ENCODE measurements around the gene TANC1.
A peak's percentile ranks its signal among the peaks of the same experiment; 100 is the strongest.
"Not testable (repeated sequence)": the region's sequence is repeated elsewhere in the genome, so short reads cannot be mapped to it uniquely, and the experiment has no call there.

The TANC1 gene

GRCh38 chr2:159091976-159092375, 123.5 kb downstream of the TANC1 start:
- Mint-ChIP-seq H3K36me3 (peaks cover 8% of the 10 kb centered on the region), H3K4me3 (peak overlapping the region; percentile 51), H3K27me3 (peaks cover 2% of the 10 kb centered on the region), H3K9me3 (peaks cover 6% of the 10 kb centered on the region), H3K4me1 (peaks cover 36% of the 10 kb centered on the region), H3K27ac (peak overlapping the region; percentile 64)
- peak; percentile 87 for ATAC-seq (ENCODE audit: low read depth)
- DNase-seq (ENCODE audit: low spot score in 2 of 2): peak in 1 of 2 donors; percentile 8

- ATAC-seq (ENCODE audit: low read depth) (no peak), DNase-seq (ENCODE audit: low spot score in 2 of 2) (no peak)
- Mint-ChIP-seq H3K36me3 (peaks cover 9% of the 10 kb centered on the region), H3K27ac (peak overlapping the region; percentile 78), H3K4me1 (peaks cover 36% of the 10 kb centered on the region), H3K9me3 (peaks cover 7% of the 10 kb centered on the region), H3K4me3 (no peak overlapping the region), H3K27me3 (peaks cover 2% of the 10 kb centered on the region)
Observed at GRCh38 chr2:159093497-159093896, 125.1 kb downstream of the TANC1 start.

DNA sequence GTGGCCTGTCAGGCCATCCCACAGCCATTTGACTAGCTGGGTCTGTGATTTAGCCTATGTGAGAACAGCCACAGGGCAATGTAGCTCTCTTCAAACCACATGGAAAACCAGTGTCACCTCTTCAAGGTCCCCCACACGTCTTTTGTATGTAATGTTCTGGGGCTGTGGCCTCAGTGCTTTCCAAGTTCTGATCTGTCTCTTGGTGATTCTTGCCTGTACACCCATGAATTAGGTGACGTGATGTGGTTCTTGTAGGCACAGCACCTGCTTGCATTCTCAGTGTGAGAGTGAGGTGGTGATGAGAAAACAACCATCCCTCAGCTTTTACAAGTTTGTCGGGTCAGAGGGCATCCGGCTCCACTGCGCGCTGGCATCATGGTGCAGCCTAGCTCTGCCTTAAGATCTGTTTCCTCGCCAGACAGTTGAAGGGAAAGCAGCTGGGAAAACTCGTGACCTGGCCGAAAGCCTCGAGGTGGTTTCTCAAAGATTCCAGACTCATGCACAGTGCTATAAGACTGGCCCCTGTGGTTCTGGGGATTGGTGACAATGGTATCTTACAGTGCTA, 125.8 kb downstream of the TANC1 start:
- ATAC-seq (ENCODE audit: low read depth): no peak
- H3K27ac Mint-ChIP-seq: peak overlapping the region; percentile 14
- no peak overlapping the region for H3K4me3 Mint-ChIP-seq
- peaks cover 7% of the 10 kb centered on the region for H3K9me3 Mint-ChIP-seq
- peaks cover 36% of the 10 kb centered on the region for H3K4me1 Mint-ChIP-seq
- no peak for DNase-seq (ENCODE audit: low spot score in 2 of 2)
- peaks cover 3% of the 10 kb centered on the region for H3K27me3 Mint-ChIP-seq
- peaks cover 9% of the 10 kb centered on the region for H3K36me3 Mint-ChIP-seq

GRCh38 chr2:159095813-159096212, 127.4 kb downstream of the TANC1 start:
- Mint-ChIP-seq H3K4me1 (peaks cover 26% of the 10 kb centered on the region), H3K36me3 (peaks cover 8% of the 10 kb centered on the region), H3K9me3 (peaks cover 7% of the 10 kb centered on the region), H3K27ac (no peak overlapping the region), H3K4me3 (no peak overlapping the region), H3K27me3 (peaks cover 2% of the 10 kb centered on the region)
- ATAC-seq (ENCODE audit: low read depth) (no peak), DNase-seq (ENCODE audit: low spot score in 2 of 2) (no peak)

DNA sequence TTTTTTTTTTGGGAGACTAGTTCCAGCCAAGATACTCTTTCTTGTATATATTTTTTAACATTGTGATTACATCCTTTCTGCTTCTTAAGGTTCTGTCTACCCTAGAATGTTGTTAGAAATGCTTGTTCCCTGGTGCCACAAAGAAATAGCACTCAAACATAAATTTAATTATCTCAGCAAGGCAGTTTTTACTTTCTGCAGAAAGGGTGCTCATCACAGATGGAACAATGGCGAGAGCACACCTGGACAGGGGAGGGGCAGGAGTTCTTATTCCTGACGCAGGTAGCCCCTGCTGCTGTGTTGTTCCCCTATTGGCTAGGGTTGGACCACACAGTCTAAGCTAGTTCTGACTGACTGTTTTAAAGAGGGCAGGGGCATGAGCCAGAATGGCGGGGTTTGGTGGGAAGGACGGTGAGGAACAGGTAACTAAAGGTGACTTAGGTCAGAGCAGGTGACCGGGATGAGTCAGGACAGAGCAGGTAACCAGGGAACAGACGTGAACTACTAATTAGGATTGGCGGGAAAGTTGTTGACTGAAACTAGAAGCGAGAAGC, 127.9 kb downstream of the TANC1 start:
- not testable (repeated sequence) for H3K27me3 Mint-ChIP-seq; ATAC-seq (ENCODE audit: low read depth); H3K27ac Mint-ChIP-seq; H3K4me3 Mint-ChIP-seq; DNase-seq (ENCODE audit: low spot score in 2 of 2); H3K9me3 Mint-ChIP-seq; H3K36me3 Mint-ChIP-seq
- peaks cover 23% of the 10 kb centered on the region for H3K4me1 Mint-ChIP-seq

GRCh38 chr2:159096901-159097300, 128.5 kb downstream of the TANC1 start:
- Mint-ChIP-seq H3K27me3 (peaks cover 2% of the 10 kb centered on the region), H3K9me3 (peaks cover 7% of the 10 kb centered on the region), H3K4me1 (peaks cover 17% of the 10 kb centered on the region), H3K4me3 (no peak overlapping the region), H3K27ac (no peak overlapping the region), H3K36me3 (peaks cover 8% of the 10 kb centered on the region)
- ATAC-seq (ENCODE audit: low read depth) (no peak), DNase-seq (ENCODE audit: low spot score in 2 of 2) (no peak)

DNA sequence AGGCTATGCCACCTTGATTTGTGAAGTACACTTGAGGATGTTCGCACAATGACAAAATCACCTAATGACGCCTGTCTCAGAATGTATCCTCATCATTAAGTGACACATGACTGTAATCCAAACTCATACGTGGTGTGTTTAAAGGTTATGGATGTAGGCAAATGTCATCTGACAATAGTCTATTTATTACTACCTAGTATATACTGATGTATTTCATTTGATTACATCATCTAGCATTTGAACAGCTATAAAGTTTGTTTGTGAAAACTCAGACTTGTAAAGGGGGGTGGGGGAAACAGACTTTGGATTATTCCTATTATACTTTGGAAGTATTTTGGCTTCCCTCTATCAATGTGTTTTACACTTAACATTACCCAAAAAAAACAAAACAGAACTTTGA, 129.9 kb downstream of the TANC1 start:
- no peak overlapping the region for H3K27ac Mint-ChIP-seq
- H3K27me3 Mint-ChIP-seq: peaks cover 2% of the 10 kb centered on the region
- ATAC-seq (ENCODE audit: low read depth): no peak

DNA sequence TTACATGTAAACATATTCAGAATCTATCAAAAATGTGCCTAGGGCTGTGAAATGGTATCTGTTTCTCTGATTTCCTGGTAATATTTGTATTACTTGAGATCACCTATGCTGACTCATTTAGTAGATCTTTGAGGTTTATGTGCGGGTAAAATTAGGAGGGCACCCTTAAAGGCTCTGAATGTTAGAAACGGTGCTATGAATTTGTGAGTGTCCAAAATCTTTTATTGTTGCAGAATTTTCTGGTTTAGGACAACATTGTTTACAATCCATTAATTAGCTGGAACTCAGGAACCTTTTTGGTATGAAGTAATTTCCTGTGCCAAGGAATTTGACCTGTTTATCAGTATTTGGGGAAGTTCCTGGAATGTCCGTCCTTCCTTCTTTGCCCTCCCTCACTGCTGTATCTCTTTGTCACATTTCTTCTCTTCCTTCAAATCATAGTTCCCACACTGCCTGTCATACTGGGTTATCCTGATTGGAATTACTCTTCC, 130.5 kb downstream of the TANC1 start:
- Mint-ChIP-seq H3K27me3 (peaks cover 2% of the 10 kb centered on the region), H3K4me1 (peaks cover 4% of the 10 kb centered on the region), H3K36me3 (peaks cover 8% of the 10 kb centered on the region), H3K9me3 (peaks cover 7% of the 10 kb centered on the region), H3K27ac (no peak overlapping the region), H3K4me3 (no peak overlapping the region)
- DNase-seq (ENCODE audit: low spot score in 2 of 2) (no peak), ATAC-seq (ENCODE audit: low read depth) (no peak)

More for the DNA sequence above, 129.9 kb downstream of the TANC1 start:
- H3K9me3 Mint-ChIP-seq: peaks cover 7% of the 10 kb centered on the region
- no peak overlapping the region for H3K4me3 Mint-ChIP-seq
- no peak for DNase-seq (ENCODE audit: low spot score in 2 of 2)
- H3K4me1 Mint-ChIP-seq: peaks cover 6% of the 10 kb centered on the region
- peaks cover 8% of the 10 kb centered on the region for H3K36me3 Mint-ChIP-seq

- Mint-ChIP-seq H3K4me1 (peaks cover 2% of the 10 kb centered on the region), H3K9me3 (peaks cover 3% of the 10 kb centered on the region), H3K36me3 (peaks cover 2% of the 10 kb centered on the region), H3K4me3 (no peak overlapping the region), H3K27me3 (peaks cover 4% of the 10 kb centered on the region), H3K27ac (no peak overlapping the region)
- DNase-seq (ENCODE audit: low spot score in 2 of 2): no peak
- ATAC-seq (ENCODE audit: low read depth): no peak
Observed at GRCh38 chr2:159101755-159102489, 133.5 kb downstream of the TANC1 start.

DNA sequence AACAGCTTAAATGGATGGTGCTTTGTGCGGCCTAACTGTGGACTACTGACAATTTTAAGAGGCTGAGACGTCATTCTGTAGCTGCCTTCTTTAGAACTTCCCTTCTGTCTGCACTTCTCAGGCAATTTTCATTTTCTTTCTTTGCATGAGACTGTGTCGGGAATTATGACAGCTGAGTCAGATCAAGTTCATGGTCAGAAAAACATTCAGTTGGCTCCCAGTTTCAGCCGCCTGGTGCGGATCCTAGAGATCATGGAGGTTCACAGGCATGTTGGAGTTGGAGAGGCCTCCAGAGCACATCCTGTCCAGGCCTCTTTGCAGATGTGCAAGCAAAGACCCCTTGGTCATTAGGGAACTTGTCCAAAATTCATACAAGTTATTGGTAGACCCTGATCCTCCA, 135.0 kb downstream of the TANC1 start:
- Mint-ChIP-seq H3K27me3 (peaks cover 10% of the 10 kb centered on the region), H3K9me3 (peaks cover 1% of the 10 kb centered on the region), H3K27ac (no peak overlapping the region), H3K36me3 (no peaks in the 10 kb centered on the region), H3K4me3 (no peak overlapping the region), H3K4me1 (peaks cover 6% of the 10 kb centered on the region)
- ATAC-seq (ENCODE audit: low read depth): no peak
- DNase-seq (ENCODE audit: low spot score in 2 of 2): no peak

GRCh38 chr2:159106109-159106508, 137.7 kb downstream of the TANC1 start:
- Mint-ChIP-seq H3K4me3 (no peak overlapping the region), H3K36me3 (no peaks in the 10 kb centered on the region), H3K27me3 (peaks cover 10% of the 10 kb centered on the region), H3K9me3 (peaks cover 1% of the 10 kb centered on the region), H3K27ac (no peak overlapping the region), H3K4me1 (peaks cover 6% of the 10 kb centered on the region)
- ATAC-seq (ENCODE audit: low read depth): no peak
- DNase-seq (ENCODE audit: low spot score in 2 of 2): no peak

DNA sequence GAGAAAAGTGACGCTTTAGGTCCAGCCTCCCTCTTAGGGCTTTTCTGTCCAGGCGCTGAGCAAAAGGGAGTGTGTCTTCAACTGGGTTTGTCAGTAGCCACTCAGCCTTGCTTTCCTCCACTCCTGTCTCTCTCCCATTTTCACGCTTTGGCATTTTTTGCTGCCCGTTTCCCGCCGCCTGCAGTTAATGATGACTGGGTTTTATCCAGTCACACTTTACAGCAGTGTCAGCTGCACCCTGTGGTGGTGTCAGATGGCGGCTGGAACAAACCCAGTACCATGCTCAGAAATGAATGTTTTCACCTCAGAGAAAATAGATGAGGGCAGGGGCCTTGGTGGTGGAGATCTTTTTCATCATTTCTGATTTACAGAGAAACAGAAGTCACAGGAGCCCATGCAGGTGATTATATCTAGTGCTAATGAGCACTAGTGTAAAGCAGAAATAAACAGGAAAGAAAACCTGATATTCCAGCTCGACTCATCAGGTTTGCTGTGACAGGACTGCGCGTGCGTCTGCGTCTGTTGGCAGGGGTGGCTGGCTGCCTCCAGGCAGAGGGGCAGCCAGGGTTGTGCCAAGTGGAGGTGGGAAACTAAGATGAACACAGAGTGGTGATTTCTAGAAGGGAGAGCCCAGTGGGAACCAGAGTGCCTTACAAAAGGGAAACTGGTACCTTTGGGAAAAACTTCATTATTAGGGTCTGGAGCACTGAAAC, 139.9 kb downstream of the TANC1 start:
- ATAC-seq (ENCODE audit: low read depth) (no peak), DNase-seq (ENCODE audit: low spot score in 2 of 2) (no peak)
- Mint-ChIP-seq H3K9me3 (peaks cover 1% of the 10 kb centered on the region), H3K36me3 (no peaks in the 10 kb centered on the region), H3K27me3 (peaks cover 10% of the 10 kb centered on the region), H3K27ac (no peak overlapping the region), H3K4me1 (peaks cover 6% of the 10 kb centered on the region), H3K4me3 (no peak overlapping the region)

- no peak overlapping the region for H3K4me3 Mint-ChIP-seq
- H3K9me3 Mint-ChIP-seq: peaks cover 1% of the 10 kb centered on the region
- DNase-seq (ENCODE audit: low spot score in 2 of 2): no peak
- H3K36me3 Mint-ChIP-seq: no peaks in the 10 kb centered on the region
- peaks cover 10% of the 10 kb centered on the region for H3K27me3 Mint-ChIP-seq
- peaks cover 6% of the 10 kb centered on the region for H3K4me1 Mint-ChIP-seq
- ATAC-seq (ENCODE audit: low read depth): no peak
- no peak overlapping the region for H3K27ac Mint-ChIP-seq
Observed at GRCh38 chr2:159109517-159109916, 141.1 kb downstream of the TANC1 start.

DNA sequence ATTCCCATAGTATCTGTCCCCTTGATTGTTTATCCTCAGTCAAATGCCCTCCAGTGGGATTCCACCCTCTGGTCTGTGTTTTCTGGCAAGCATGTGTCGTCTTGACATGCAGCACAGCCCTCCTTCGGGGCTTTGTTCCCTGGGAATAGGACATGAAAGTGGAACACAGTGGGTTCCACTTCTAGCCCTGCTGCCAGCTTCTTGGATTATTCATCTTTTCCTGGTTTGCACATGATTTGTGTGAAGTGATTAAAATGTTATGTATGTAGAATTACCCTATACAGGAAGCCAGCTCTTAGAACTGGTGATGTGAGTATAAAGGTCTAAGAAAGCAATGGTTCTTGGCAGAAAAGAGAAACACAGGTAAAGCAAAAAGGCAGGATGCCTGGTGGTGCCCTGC, 142.3 kb downstream of the TANC1 start:
- DNase-seq (ENCODE audit: low spot score in 2 of 2) (no peak), ATAC-seq (ENCODE audit: low read depth) (no peak)
- H3K36me3 Mint-ChIP-seq: no peaks in the 10 kb centered on the region
- H3K27ac Mint-ChIP-seq: no peak overlapping the region
- H3K9me3 Mint-ChIP-seq: peaks cover 1% of the 10 kb centered on the region
- H3K4me1 Mint-ChIP-seq: peaks cover 9% of the 10 kb centered on the region
- H3K4me3 Mint-ChIP-seq: no peak overlapping the region
- H3K27me3 Mint-ChIP-seq: peaks cover 12% of the 10 kb centered on the region

Data from memory B cell (primary cell).